ENCODE measurements around the gene C2CD2L.

GRCh38 chr11:119089319-119089718 lies 17.8 kb upstream of the C2CD2L start:
- TF ChIP-seq RAD21 (CRISPR knock-in tag; IDR thresholded peaks at IDR 0.05) (no peak), SRF (IDR thresholded peaks at IDR 0.05; ENCODE audit: low read depth, low read length) (no peak), THYN1 (CRISPR knock-in tag; IDR thresholded peaks at IDR 0.05; ENCODE audit: borderline replicate concordance, low read depth) (no peak), REST (IDR thresholded peaks at IDR 0.05; ENCODE audit: borderline replicate concordance in 1 of 2, low read depth in 1 of 2, low read length in 2 of 2) (no peak), CREM (IDR thresholded peaks at IDR 0.05) (no peak), CREM (CRISPR knock-in tag; IDR thresholded peaks at IDR 0.05) (no peak)

Measured in HepG2 (cell line).